Ureter (tissue), 1 donor: Measurements from ENCODE around the gene NEDD4L. TPM values are rescaled to one million over a fixed set of nuclear protein-coding genes. Genes with fewer than 3 reads are reported as not detected.

Experiments used
- DNase-seq: peaks from one replicate; pipeline ENCODE4 v3.0.0-alpha.2; 2020; ENCODE audit warnings: low spot score
- total RNA-seq: library from RNA; stranded (reverse); gene quantifications from one replicate; pipeline ENCODE4 v1.2.4, GENCODE V29; 2023
- donor health status: DM: yes; HTN: yes; CAD: no.

NEDD4L gene
- total RNA-seq, 1 donor from 2014 or later = 299 TPM

- DNase-seq = no peak
Measured at GRCh38 chr18:58234359-58234741, 190.3 kb downstream of the NEDD4L start.

DNA sequence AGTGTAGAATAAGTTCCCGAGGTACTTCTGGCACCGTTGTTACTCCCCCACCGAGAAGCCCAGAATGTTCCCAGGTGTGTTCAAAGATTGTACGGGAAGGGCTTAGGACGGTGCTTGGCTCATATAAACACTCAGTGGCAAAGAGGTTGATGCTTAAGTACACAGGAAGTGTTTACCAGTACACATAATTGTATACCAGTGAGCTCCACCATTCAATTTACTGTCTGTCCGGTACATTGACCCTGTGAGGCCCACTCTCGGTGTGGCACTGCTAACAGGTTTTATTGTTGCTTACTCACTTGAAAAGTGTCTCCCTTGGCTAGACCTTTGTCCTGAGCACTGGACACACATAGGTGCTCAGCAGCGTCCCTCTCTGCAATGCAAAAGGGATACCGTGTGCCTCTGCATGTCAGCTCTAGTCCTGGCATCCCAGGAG lies 191.0 kb downstream of the NEDD4L start:
- no peak for DNase-seq

DNA sequence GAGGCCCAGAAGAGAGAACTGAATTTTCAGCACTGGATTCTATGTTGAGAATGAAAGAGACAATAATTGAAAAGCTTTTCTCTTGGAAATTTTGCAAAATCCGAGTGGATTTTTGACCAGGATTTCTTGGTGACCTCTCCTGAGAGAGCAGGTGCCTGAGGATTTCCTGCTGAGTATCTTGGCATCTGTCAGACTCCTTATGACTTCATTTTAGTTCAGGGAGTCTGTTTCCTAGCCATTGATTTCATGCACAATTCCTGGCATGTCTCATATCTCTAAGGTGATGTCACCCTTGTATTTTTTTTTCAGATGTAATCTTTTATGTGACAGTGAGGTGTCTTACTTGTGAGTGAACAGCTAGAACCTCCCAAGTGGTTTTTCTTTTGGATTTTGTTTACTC lies 195.9 kb downstream of the NEDD4L start:
- DNase-seq = no peak

DNA sequence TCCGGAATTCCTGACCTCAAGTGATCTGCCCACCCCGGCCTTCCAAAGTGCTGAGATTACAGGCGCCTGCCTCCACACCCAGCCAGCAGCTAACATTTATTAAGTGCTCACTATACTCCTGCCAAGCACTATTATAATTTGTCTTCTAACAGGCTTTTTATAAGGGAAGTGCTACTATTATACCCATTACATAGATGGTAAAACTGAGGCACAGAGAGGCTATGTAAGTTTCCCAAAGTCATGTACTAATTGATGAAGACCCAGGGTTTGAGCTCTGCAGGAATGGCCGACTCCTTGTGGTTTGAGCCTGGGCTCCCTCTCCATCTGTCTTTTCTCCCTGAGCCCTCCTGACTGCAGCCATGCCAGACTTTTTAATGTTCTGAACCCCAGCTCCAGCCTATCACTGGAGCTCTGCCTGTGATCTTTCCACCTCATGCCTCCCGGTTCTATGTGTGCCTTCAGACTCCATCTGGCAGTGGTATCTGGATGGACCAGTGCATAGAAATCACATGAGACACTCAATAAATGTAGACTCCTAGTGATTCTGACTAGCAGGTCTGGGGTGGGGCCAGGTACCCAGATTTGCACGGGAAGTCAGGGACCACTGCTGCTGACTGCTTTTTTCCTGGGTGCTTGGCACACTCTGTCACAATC lies 197.1 kb downstream of the NEDD4L start:
- no peak for DNase-seq

DNA sequence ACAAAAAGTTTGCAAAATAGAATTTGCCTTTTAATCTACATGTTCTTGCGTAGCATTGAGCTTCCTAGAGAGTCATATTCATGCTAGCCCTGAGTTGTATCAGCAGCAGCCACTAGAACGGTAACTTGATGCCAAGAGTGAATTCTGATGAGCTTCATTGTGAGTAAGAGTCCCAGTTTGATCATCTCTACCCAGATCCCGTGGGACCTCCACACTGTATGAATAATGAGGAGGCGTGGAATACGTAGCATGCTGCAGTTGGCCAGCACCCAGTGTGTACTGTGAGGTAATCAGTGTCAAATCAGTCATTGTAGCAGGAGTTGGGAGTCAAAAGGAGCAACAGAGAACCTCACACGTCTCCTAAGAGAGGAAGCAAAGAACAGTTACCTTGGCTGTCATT lies 197.9 kb downstream of the NEDD4L start:
- no peak for DNase-seq

DNA sequence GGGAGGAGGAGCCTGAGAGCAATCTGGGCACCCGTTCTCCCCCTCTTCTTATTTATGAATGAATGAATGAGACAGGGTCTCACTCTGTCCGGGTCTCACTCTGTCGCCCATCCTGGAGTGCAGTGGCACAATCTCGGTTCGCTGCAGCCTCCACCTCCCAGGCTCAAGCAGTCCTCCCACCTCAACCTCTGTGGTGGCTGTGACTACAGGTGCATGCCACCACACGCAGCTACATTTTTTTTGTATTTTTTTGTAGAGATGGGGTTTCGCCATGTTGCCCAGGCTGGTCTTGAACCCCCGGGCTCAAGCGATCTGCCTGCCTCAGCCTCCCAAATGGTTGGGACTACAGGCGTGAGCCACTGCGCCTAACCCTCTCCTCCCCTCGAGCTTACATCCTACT lies 198.4 kb downstream of the NEDD4L start:
- DNase-seq = no peak

- no peak for DNase-seq
Measured at GRCh38 chr18:58242968-58243367, 198.9 kb downstream of the NEDD4L start.

DNA sequence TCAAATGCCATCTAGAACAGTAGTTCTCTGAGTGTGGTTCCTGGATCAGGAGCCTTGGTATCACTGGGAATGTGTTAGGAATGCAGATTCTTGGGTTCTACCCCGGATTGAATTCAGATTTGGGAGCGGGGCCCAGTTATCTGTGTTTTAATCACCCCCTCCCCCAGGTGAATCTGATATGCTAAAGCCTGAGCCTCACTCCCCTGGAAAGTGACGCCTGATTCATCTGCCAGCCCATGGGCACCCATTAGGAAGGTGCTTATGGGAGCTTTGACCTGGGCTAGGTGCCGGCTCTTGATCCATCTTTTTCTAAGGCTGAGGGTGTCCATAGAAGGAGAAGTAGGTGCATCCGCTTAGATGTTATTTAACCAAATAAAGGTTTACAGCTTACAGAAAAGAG lies 199.4 kb downstream of the NEDD4L start:
- no peak for DNase-seq

GRCh38 chr18:58247363-58247834 lies 203.4 kb downstream of the NEDD4L start:
- DNase-seq = no peak

GRCh38 chr18:58249712-58250111 lies 205.7 kb downstream of the NEDD4L start:
- no peak for DNase-seq

GRCh38 chr18:58251416-58251815 lies 207.4 kb downstream of the NEDD4L start:
- DNase-seq = no peak

- no peak for DNase-seq
Measured at GRCh38 chr18:58252166-58252565, 208.1 kb downstream of the NEDD4L start.

DNA sequence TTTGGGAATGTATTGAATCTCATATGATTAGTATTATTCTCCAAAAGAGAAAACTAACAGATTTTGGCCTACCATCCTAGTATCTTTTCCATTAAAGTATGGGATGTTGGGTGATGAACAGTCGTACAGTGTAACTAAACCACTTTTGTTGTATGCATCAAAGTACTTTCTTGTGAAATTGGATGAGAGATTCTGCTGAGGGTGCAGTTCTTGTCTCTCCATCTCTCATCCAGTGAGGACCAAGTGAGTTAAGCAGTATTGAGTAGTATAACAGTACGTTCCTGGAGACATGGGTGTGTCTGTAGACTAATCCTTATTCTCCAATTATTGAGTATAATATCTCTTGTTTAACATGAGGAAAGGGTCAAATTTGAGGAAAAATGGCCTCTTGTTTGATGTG lies 209.3 kb downstream of the NEDD4L start:
- no peak for DNase-seq

- no peak for DNase-seq
Measured at GRCh38 chr18:58253871-58254270, 209.8 kb downstream of the NEDD4L start.

GRCh38 chr18:58254873-58255511 lies 211.0 kb downstream of the NEDD4L start:
- DNase-seq = no peak

DNA sequence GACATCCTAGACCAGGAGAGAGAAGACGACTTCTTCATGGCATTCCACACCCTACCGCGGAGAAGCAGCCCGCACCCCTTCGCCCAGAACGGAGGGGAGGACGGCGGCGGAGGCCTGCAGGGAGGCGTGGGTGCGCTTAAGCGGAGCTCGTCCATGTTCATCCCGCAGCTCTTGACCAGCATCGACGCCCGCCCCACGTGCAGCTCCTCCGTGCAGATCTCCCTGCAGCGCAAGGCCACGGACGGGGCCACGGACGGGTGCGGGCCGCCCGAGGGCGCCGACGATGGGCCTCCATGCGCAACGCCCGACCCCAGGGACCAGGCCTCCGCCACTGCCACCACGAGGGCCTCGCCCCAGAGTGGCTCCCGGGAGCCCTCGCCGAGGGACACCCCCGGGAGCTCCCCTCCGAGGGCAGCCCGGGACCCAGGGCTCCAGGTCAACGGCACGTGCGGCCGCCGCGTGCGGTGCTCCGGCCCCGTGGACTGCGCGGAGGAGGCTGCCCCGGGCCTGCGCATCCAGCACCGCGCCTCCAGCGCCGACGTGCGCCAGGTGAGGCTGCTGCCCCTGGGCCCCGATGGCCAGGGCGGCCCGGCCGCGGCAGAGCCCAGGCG lies 211.8 kb downstream of the NEDD4L start:
- no peak for DNase-seq

- DNase-seq = no peak
Measured at GRCh38 chr18:58256316-58257080, 212.5 kb downstream of the NEDD4L start.

DNA sequence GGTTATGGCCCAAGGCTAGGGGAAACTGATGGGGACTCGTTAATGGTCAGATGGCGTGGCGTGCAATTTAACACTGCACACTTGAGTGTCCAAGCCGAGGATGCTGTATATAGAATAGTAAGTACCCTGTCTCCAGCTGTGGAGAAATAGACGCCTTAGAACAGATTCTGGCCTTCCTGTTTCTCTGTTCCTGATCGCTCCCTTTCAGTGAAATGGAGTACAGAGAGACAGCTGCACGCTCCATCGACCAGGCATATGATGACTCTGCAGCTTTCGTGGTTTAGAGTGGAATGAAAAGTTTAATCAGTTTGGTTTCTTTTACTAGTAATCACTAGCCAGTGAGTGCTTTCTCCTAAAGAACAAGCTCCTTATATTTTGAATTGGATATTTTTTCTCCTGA lies 213.4 kb downstream of the NEDD4L start:
- DNase-seq = no peak

DNA sequence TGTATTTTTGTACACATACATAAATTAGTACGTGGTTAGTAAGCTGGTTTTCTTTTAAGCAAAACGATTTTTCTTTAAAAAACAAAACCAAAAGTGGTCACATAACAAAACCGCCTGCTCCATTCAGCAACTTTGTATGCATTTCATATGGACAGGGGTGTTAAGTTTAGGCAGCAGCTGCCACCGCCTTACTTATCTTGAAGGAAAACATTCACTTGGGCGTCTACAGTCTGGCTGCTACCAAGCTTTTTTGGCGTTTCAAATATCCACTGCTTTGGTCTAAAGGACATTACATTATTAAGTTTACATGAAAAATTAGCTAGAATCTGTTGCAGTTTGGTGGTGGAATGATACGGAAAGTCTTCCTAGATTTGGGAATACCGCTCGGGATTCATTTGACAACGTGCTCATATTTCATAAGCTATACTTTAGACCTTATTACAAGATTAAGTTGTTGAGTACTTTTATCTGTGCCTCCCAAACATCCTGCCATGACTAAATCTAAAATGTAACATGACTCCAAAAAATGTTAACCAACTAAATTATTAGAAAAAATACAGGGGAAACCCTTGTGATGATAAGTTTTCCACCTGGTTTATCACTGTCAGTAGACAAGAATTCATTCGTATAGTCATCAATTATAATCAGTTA lies 214.8 kb downstream of the NEDD4L start:
- no peak for DNase-seq

- DNase-seq = no peak
Measured at GRCh38 chr18:58263055-58263957, 219.3 kb downstream of the NEDD4L start.

DNA sequence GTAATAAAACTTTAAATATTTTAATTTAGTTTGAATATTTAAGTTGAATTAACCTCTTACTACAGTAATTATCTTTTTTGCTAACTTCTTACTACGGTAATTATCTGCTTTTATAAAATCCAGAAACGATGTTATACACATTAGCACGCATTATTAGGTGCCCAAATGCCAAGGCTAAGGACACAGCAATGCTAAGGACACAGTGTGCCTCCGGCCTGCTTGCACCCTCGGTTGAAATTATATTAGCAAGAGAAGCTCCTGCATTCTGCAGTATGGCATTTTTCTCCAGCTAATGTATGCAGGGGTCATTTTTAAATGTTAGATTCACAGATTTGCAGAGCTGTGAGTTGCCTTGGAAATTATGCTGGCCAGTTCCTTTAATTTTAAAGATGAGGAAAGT lies 220.0 kb downstream of the NEDD4L start:
- DNase-seq = no peak
